Erythroblast (primary cell): ENCODE data around the gene CCSER1.
"Not testable (repeated sequence)": the region's sequence is repeated elsewhere in the genome, so short reads cannot be mapped to it uniquely, and the experiment has no call there.

Experiments
- DNase-seq, 2 experiments: peaks; one replicate each; lab custom pipeline; 2025; lab: John Stamatoyannopoulos, UW
- GATA1 ChIP-seq: IDR thresholded peaks from 2 replicates; pipeline ENCODE4 v1.6.1; 2011; ENCODE audit warnings: low read depth, mild to moderate bottlenecking, control low read depth, low read length, moderate library complexity
- POLR2A ChIP-seq: IDR thresholded peaks from 2 replicates; pipeline ENCODE4 v1.6.1; 2011; ENCODE audit warnings: mild to moderate bottlenecking, low read length

CCSER1 gene

DNA sequence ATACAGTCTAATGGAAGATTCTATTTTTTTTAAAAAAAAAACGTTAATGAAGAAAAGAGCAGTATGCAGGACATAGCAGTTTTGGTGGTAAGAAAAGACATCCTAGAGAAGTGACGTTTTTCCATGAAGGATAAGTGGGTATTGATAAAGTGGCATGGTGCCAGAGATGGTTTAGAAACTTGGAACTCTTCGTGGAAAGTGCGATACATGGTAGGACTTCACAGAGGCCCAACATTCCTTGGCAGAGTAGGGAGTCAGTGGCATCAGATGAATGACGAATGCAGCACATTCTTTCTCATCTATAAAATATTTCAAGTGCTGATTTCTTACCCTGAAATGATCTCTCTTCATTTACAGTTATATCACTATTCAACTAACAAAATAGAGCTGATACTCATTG lies 298.7 kb downstream of the CCSER1 start:
- DNase-seq: no peak
- TF ChIP-seq GATA1 (no peak), POLR2A (no peak)

DNA sequence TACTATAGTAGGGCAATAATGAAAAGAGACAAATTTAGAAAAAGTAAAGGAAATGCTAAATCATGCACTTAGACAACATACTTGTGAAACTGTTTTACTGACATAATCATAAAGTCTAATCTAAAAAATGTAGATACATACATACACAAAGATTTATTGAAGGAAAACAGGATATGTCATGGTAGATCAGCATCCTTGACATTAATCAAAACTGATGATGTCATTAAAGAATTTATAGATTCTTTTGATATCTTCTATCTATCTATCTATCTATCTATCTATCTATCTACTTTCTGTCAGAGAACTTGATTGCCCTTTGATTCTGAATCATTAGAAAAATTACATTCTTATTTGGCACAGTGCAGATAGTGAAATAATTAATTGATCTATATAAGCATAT lies 311.3 kb downstream of the CCSER1 start:
- no peak for DNase-seq
- TF ChIP-seq POLR2A (no peak), GATA1 (no peak)

DNA sequence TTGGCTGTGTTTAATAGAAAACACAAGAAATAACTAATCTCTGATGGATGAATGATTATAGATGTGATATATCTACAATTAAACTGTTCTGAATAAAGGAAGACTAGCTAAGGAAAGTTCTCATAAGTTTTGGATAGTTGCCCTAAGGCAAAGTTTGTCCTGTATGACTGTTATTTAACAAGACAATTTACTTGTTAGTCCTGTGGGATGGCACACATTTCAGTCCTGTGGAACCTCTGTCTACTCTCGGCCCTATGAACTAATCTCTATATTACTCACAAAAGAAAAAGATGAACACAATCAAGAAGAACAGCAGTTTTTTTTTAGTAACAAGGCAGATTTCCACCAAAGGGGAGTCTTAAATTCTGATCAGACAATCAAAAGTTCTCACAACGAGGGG lies 314.6 kb downstream of the CCSER1 start:
- DNase-seq: no peak
- TF ChIP-seq GATA1 (no peak), POLR2A (no peak)

DNA sequence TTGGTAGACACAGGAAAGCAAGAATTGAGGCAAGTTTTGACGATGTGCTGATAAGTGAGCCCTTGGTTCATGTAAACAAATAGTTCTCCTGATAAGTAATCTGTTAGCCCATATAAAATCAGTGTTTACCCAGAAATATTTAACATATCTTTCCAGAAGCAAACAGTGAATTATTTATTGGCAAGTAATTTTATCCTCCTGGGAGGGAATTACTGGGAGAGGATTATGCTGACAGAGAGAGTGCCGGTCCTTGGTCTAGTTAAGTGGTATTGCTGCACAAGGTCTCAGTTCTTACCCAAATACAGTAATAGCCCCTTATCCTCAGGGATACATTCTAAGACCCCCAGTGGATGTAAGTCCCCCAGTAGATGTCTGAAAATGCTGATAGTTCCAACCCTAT lies 315.4 kb downstream of the CCSER1 start:
- no peak for DNase-seq
- no peak for TF ChIP-seq GATA1
- no peak for TF ChIP-seq POLR2A

DNA sequence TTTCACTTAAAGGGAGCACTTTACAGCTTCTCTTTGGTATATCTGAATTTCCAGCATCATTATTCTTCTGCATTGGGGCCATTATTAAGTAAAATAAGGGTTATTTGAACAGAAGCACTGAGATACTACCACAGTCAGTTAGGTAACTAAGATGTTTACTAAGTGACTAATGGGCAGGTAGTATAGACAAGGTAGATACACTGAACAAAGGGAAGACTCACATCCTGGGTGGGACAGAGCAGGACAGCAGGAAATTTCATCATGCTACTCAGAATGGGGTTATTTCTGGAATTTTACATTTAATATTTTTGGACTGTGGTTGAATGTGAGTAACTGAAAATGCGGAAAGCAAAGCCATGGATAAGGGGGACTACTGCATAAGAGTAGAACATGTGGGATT lies 316.0 kb downstream of the CCSER1 start:
- DNase-seq: no peak
- TF ChIP-seq POLR2A (no peak), GATA1 (no peak)

DNA sequence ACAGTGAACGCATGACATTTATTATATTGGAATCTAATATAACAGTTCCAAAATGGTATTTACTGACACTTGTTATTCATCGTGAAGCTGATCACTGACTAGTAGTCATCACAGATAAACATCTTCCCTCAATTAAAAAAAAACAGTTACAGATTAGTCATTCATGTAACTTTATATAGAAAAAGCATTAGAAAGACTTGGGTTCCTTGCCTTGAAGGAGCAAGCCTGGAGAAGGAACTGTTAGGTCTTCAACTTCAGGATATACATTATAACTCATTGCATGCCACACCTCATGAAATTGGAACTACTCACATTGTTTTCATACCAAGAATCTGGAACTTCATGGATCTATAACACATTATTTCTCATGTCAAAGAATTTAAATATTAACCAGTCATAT lies 317.7 kb downstream of the CCSER1 start:
- DNase-seq: no peak
- no peak for TF ChIP-seq GATA1

DNA sequence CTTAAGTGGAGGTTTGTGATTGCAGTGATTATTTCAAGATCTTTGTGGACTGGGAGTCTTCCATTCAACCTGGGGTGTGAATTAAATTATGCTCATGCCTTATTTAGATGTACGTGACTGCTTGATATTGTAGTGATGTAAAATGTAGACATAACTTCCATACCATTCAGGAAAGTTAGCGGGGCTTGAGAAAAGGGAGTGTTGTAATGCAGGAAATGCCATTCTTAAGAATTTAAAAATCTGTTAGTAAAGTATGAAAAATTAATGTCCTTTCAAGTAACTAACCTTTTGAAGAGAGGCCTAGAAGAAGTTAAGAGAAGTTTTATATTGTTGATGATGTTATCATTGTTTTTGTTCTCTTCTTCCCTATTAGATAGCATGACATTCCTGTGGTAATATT lies 318.2 kb downstream of the CCSER1 start:
- TF ChIP-seq GATA1 (no peak), POLR2A (no peak)
- no peak for DNase-seq

DNA sequence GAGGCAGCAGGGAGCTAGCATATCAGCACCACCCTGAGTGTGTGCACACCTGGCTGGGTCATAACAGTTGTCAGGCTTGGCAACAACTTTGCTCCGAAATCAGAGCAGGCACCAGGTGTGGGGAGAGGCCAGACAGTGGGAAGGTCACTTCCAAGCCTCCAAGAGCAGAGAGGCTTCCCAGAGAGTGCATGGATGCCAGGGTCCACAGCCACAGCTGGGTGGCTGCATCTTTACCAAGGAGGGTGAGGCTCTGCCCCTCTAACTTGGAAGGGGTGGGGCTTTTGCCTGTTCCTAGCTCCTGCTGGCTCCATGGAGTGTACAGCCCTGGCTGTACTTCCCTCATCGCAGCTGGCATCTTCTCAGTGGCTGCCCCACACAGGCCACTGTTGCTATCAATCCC lies 322.4 kb downstream of the CCSER1 start:
- no peak for DNase-seq
- no peak for TF ChIP-seq GATA1
- no peak for TF ChIP-seq POLR2A

DNA sequence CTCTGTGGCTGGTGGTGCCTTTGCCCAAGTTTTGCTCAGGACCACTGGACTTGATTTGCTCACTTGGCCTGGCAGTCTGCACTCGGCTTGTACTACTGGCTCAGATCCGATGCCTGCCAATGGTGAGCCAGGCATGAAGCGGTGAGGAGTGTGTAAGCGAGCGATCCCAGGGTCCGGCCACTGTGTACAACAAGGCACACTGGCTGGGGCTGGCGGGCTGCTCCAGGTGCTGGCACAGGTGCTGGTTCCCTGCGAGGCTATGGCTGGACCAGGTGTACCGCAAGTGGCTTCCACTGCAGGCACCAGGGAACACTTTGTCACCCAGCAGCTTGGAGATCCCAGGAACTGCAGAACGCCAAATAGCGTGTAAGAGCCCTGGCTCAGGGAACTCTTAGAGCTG lies 329.7 kb downstream of the CCSER1 start:
- TF ChIP-seq POLR2A (no peak), GATA1 (no peak)
- no peak for DNase-seq

DNA sequence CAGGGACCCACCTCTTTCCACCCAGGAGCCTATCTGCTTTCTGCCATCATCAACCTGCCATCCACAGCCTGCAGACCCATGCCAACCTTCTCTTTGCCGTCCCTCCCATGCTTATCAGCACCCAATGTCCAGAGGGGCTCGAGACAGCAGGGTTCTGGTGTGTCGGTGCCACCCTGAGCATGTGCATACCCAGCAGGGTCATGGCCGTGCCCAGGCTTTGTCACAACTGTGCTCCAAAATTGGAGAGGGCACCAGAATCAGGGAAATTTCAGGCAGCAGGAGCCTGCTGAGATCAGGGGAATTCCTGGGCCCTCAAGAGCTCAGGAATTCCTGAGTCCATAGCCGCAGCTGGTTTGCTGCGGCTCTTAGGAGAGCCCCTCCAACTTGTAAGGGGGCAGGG lies 330.6 kb downstream of the CCSER1 start:
- no peak for DNase-seq
- no peak for TF ChIP-seq GATA1
- TF ChIP-seq POLR2A: no peak

DNA sequence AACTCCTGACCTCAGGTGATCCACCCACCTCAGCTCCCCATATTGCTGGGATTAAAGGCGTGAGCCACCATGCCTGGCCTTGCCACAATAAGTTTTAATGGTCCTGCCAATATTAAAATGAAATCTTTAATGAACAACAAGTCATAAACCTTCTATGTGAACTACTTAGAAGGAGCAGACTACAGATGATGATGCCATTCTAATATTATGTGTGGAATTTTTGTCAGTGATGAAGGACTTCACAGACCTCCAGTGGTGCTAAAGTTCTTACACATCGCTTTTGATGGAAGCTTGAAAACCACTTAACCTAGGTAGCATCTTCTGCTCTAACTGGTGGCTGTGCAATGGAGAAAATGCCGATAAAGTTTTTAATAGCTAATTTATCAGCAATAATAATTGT lies 331.4 kb downstream of the CCSER1 start:
- TF ChIP-seq GATA1 (no peak), POLR2A (no peak)
- no peak for DNase-seq

DNA sequence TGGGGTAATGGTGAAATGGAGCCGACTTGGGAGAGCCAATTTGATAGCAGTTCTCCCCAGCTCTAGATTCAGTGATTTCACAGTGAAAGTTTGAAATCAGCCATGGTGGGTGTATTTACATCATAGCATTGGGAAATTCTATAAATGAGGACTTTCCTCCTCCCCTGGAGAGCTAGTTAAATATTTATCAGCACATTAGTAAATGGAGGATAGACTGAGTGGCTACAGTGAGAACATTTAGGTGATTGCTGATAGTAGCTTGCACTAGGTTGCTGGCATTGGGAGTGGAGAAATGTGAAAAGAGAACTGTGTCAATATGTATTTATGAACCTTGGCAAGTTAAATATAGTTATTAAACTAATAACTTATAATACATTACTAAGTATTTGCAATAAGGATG lies 347.3 kb downstream of the CCSER1 start:
- TF ChIP-seq GATA1 (no peak), POLR2A (no peak)
- DNase-seq: no peak

DNA sequence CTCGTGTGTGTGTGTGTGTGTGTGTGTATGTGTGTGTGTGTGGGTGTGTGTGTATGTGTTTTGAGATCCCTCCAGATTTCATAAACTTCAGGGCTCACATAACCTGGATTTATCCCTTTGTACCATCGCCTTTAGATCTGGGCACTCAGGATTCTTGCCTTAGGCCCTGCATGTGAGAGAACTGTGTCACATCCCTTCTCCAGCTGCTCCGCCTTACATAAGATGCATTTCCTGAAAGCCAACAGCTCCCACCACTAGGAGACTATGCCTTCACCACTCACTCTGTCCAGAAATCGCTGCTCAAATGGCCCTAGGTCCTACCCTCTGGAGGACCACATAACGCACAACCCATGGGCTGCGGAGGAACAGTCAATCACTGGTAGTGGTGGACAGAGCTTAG lies 348.8 kb downstream of the CCSER1 start:
- no peak for TF ChIP-seq GATA1
- TF ChIP-seq POLR2A: no peak
- DNase-seq: no peak

DNA sequence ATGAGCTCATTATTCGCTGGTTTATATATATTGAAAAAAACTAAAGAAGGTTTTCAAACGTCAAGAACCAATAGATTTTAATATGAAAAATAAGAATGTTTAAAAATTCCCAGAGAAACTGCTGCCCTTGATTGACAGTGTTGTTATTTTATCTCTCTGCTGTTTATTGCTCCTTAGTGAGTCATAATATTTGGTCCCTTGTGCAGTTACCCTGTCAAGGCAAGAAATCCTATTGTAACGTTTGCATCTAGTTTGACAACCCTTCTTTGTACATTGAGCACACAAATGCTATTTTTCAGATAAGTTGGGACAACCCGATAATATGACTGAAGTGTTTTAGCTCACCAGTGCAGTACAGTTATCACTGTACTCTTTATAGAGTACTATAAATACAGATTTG lies 349.4 kb downstream of the CCSER1 start:
- TF ChIP-seq POLR2A (no peak), GATA1 (no peak)
- DNase-seq: no peak

DNA sequence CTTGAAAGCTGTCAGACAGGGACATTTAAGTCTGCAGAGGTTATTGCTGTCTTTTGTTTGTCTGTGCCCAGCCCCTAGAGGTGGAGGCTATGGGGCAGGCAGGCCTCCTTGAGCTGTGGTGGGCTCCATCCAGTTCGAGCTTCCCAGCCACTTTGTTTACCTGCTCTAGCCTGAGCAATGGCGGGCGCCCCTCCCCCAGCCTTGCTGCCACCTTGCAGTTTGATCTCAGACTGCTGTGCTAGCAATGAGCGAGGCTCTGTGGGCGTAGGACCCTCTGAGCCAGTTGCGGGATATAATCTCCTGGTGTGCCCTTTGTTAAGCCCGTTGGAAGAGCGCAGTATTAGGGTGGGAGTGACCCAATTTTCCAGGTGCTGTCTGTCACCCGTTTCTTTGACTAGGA lies 357.7 kb downstream of the CCSER1 start:
- not testable (repeated sequence) for DNase-seq

DNA sequence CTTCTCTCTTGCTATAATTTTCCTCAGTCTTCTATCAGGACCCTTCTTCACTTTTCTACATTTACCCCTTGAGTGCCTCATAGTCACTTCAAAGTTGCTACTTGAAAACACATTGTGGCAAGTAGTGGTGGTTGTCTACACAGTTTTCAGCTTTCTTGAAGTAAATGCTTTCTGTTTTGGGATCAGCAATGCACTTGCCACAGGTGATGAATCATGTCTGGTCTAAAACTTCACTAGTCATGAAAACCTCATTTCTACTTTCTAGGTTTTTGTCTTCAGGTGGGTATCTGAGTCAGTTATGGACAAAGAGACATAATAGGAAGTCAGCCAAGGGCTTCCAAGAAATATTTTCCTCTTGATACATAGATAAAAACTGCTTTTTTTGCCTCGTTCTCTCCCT lies 359.2 kb downstream of the CCSER1 start:
- DNase-seq: no peak
- TF ChIP-seq GATA1: no peak
- no peak for TF ChIP-seq POLR2A
